Measurements from ENCODE around the gene PRPF18.

DNA sequence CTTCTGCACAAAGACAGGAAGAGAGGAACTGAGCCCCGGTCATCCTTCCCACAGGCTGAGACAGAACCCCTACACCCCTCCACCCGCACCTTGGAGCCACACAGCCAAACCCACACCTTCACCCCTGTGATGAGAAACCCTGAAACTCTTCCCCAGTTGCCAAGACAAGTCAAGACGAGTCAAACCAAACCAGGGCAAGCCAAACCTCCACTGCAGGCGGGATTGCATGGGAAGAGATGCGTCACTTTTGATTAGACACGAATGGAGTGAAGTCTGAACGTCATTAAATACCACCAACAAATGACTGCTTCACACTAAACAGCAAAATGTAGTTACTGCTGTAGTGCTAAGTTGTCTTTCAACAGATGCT, 73.8 kb downstream of the PRPF18 start:
- no peak for TF ChIP-seq LEF1 (IDR thresholded peaks at IDR 0.05; ENCODE audit: borderline replicate concordance)
- TF ChIP-seq HDGF (IDR thresholded peaks at IDR 0.05; ENCODE audit: borderline replicate concordance): no peak
- no peak for TF ChIP-seq FOXM1 (IDR thresholded peaks at IDR 0.05; ENCODE audit: borderline replicate concordance)
- TF ChIP-seq ARNT (IDR thresholded peaks at IDR 0.05): no peak
- TF ChIP-seq ELF4 (IDR thresholded peaks at IDR 0.05): no peak
- no peak for TF ChIP-seq TARDBP (IDR thresholded peaks at IDR 0.05)
- no peak for TF ChIP-seq FOXK2 (IDR thresholded peaks at IDR 0.05)
- TF ChIP-seq BHLHE40 (IDR thresholded peaks at IDR 0.05; ENCODE audit: borderline replicate concordance): no peak
- no peak for TF ChIP-seq SUZ12 (IDR thresholded peaks at IDR 0.05)
- no peak for TF ChIP-seq NFRKB (IDR thresholded peaks at IDR 0.05)
- TF ChIP-seq SP1 (IDR thresholded peaks at IDR 0.05): no peak
- TF ChIP-seq, protein P1, sequence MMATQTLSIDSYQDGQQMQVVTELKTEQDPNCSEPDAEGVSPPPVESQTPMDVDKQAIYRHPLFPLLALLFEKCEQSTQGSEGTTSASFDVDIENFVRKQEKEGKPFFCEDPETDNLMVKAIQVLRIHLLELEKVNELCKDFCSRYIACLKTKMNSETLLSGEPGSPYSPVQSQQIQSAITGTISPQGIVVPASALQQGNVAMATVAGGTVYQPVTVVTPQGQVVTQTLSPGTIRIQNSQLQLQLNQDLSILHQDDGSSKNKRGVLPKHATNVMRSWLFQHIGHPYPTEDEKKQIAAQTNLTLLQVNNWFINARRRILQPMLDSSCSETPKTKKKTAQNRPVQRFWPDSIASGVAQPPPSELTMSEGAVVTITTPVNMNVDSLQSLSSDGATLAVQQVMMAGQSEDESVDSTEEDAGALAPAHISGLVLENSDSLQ (IDR thresholded peaks at IDR 0.05): no peak
